WTC11 (cell line): ENCODE measurements around the gene XAB2.

ENCODE experiments used
- ATF2 ChIP-seq: sonication (generic); formaldehyde crosslinking; IDR thresholded peaks from 2 replicates; pipeline ENCODE4 v1.8.1; 2022; ENCODE audit warnings: low read depth, missing genetic modification reagents, borderline replicate concordance
- ATF3 ChIP-seq: sonication (generic); formaldehyde crosslinking; conservative IDR thresholded peaks from 2 replicates; pipeline ENCODE4 v1.8.1; 2022; ENCODE audit warnings: mild to moderate bottlenecking, missing genetic modification reagents
- CBFB ChIP-seq: sonication (generic); formaldehyde crosslinking; IDR thresholded peaks from 2 replicates; pipeline ENCODE4 v1.8.1; 2022; ENCODE audit warnings: mild to moderate bottlenecking, low read depth, missing genetic modification reagents
- CREB1 ChIP-seq: sonication (generic); formaldehyde crosslinking; IDR thresholded peaks from 2 replicates; pipeline ENCODE4 v1.8.0; 2023; ENCODE audit warnings: mild to moderate bottlenecking, missing genetic modification reagents
- CTCF ChIP-seq: fragments of 200-600 bp; IDR thresholded peaks from 2 replicates; pipeline ENCODE4 v1.8.0; 2022; ENCODE audit warnings: antibody characterized with exemption
- E2F5 ChIP-seq: sonication (generic); formaldehyde crosslinking; IDR thresholded peaks from 2 replicates; pipeline ENCODE4 v1.8.1; 2022; ENCODE audit warnings: mild to moderate bottlenecking, moderate library complexity, missing genetic modification reagents
- MXD4 ChIP-seq: fragments of 250-450 bp; sonication (Bioruptor Pico); IDR thresholded peaks from 2 replicates; pipeline ENCODE4 v1.8.0; 2021; ENCODE audit warnings: mild to moderate bottlenecking, moderate library complexity, borderline replicate concordance
- SP1 ChIP-seq: sonication (generic); formaldehyde crosslinking; conservative IDR thresholded peaks from 2 replicates; pipeline ENCODE4 v1.8.1; 2022; ENCODE audit warnings: missing genetic modification reagents
- TCF7 ChIP-seq: sonication (generic); formaldehyde crosslinking; IDR thresholded peaks from 2 replicates; pipeline ENCODE4 v1.8.0; 2022; ENCODE audit warnings: mild to moderate bottlenecking, low read depth, missing genetic modification reagents, moderate library complexity
- ZNF138 ChIP-seq: sonication (generic); formaldehyde crosslinking; conservative IDR thresholded peaks from 2 replicates; pipeline ENCODE4 v1.8.1; 2022; ENCODE audit warnings: mild to moderate bottlenecking, moderate library complexity, missing genetic modification reagents

GRCh38 chr19:7602240-7602934 lies 27.0 kb downstream of the XAB2 start:
- TF ChIP-seq CTCF: no peak
- TF ChIP-seq ATF3 (CRISPR knock-in tag): no peak
- no peak for TF ChIP-seq SP1 (CRISPR knock-in tag)
- no peak for TF ChIP-seq ZNF138 (CRISPR knock-in tag)
- no peak for TF ChIP-seq CBFB (CRISPR knock-in tag)
- TF ChIP-seq TCF7 (CRISPR knock-in tag): no peak
- no peak for TF ChIP-seq ATF2 (CRISPR knock-in tag)
- no peak for TF ChIP-seq MXD4
- TF ChIP-seq CREB1 (CRISPR knock-in tag): no peak
- no peak for TF ChIP-seq E2F5 (CRISPR knock-in tag)
